Keratinocyte (primary cell): Measurements from ENCODE around the gene ANTXRL. TPM values are rescaled to one million over a fixed set of nuclear protein-coding genes. Genes with fewer than 3 reads are reported as not detected.

Source experiments
- DNase-seq: peaks from one replicate; pipeline ENCODE4 v3.0.0-alpha.2; 2011; ENCODE audit warnings: low read depth, missing footprints, low spot score
- FAIRE-seq: peaks from 2 replicates; lab custom pipeline; 2011; peaks lifted over from hg19 to GRCh38; lab: Jason Lieb, UNC
- H2AFZ ChIP-seq: 2 replicates; pipeline ENCODE4 v1.6.0; 2012; ENCODE audit warnings: low read length, control low read depth, inconsistent platforms; ENCODE audit not compliant: control insufficient read depth
- H3K27ac ChIP-seq: 2 replicates; pipeline ENCODE4 v1.5.1; 2011; ENCODE audit warnings: low read length; ENCODE audit not compliant: control insufficient read depth, insufficient read depth
- H3K27me3 ChIP-seq: 3 replicates; pipeline ENCODE4 v1.6.0; 2011; ENCODE audit warnings: low read length; ENCODE audit not compliant: control insufficient read depth, insufficient read depth; ENCODE audit errors: extremely low read depth
- H3K36me3 ChIP-seq, 2 experiments: 2 replicates in 1 of 2; 3 replicates in 1 of 2; pipeline ENCODE4 v1.5.1; 2011; ENCODE audit warnings: low read length in 2 of 2, mild to moderate bottlenecking in 1 of 2; ENCODE audit not compliant: control insufficient read depth in 2 of 2, insufficient read depth in 2 of 2; ENCODE audit errors: extremely low read depth in 1 of 2
- H3K4me1 ChIP-seq: 3 replicates; pipeline ENCODE4 v1.5.1; 2011; ENCODE audit warnings: low read length; ENCODE audit not compliant: control insufficient read depth, insufficient read depth; ENCODE audit errors: extremely low read depth
- H3K4me2 ChIP-seq: 3 replicates; pipeline ENCODE4 v1.6.0; 2011; ENCODE audit warnings: low read depth, low read length; ENCODE audit not compliant: control insufficient read depth, insufficient read depth; ENCODE audit errors: extremely low read depth
- H3K4me3 ChIP-seq, 3 experiments: fragments of 200-600 bp in 1 of 3; sonication (generic) in 1 of 3; 2 replicates in 2 of 3; 3 replicates in 1 of 3; pipeline ENCODE4 v1.5.1; 2011 to 2016; ENCODE audit warnings: low read length in 3 of 3, mild to moderate bottlenecking in 3 of 3, control low read depth in 2 of 3, inconsistent platforms in 1 of 3, low read depth in 1 of 3, mixed read lengths in 1 of 3, mixed run types in 1 of 3, moderate library complexity in 1 of 3; ENCODE audit not compliant: control insufficient read depth in 2 of 3, insufficient read depth in 2 of 3; ENCODE audit errors: extremely low read depth in 1 of 3
- H3K79me2 ChIP-seq: 2 replicates; pipeline ENCODE4 v1.6.0; 2012; ENCODE audit warnings: low read length; ENCODE audit not compliant: control insufficient read depth, insufficient read depth
- H3K9ac ChIP-seq: 3 replicates; pipeline ENCODE4 v1.6.0; 2011; ENCODE audit warnings: low read length; ENCODE audit not compliant: control insufficient read depth, insufficient read depth; ENCODE audit errors: extremely low read depth
- H3K9me1 ChIP-seq: 3 replicates; pipeline ENCODE4 v1.6.0; 2011; ENCODE audit warnings: low read length; ENCODE audit not compliant: control insufficient read depth, insufficient read depth; ENCODE audit errors: extremely low read depth
- H3K9me3 ChIP-seq: 2 replicates; pipeline ENCODE4 v1.5.1; 2012; ENCODE audit warnings: low read depth, low read length; ENCODE audit not compliant: control insufficient read depth
- H4K20me1 ChIP-seq: 3 replicates; pipeline ENCODE4 v1.6.0; 2011; ENCODE audit warnings: low read length; ENCODE audit not compliant: control insufficient read depth, insufficient read depth; ENCODE audit errors: extremely low read depth
- EZH2 ChIP-seq: IDR thresholded peaks from one replicate; pipeline ENCODE4 v1.6.1; 2012; ENCODE audit warnings: inconsistent platforms, mild to moderate bottlenecking, low read length, moderate library complexity
- dilution Hi-C: fragments of 300-500 bp; cut with MboI; formaldehyde crosslinking; loops from one replicate; pipeline ENCODE4 v1.7.0; 2020; ENCODE audit warnings: low sequenced_read_pairs; ENCODE audit not compliant: extremely low pct_ligation_motif_present
- polyA plus RNA-seq, 5 experiments: library from polyadenylated mRNA; depleted of rRNA in 3 of 5; stranded (reverse) in 3 of 5; stranded (forward) in 1 of 5; unstranded in 1 of 5; fragments of >200 nt; gene quantifications; 1 replicate in 1 of 5; 2 replicates in 3 of 5; 3 replicates in 1 of 5; pipeline versions ENCODE4 v1.2.1 to v1.2.3, GENCODE V29; 2011 to 2012; ENCODE audit warnings: missing spikeins in 2 of 5, low read depth in 1 of 5, low replicate concordance in 1 of 5
- TF ChIP-seq, protein P1 (sequence below), 3 experiments: IDR thresholded peaks in 1 of 3; conservative IDR thresholded peaks in 1 of 3; optimal IDR thresholded peaks in 1 of 3; 2 replicates in 2 of 3; 3 replicates in 1 of 3; pipeline versions ENCODE3 to v1.5.1; 2011; ENCODE audit warnings: low read length in 3 of 3, mild to moderate bottlenecking in 3 of 3, moderate library complexity in 2 of 3, control low read depth in 1 of 3, inconsistent platforms in 1 of 3; ENCODE audit not compliant: insufficient read depth in 2 of 3; ENCODE audit errors: extremely low read depth in 1 of 3

The ANTXRL gene
- polyA plus RNA-seq, 1 donor (not counting 4 experiments of a cell fraction or from before 2014, with no cell fraction given), result not detected

DNA sequence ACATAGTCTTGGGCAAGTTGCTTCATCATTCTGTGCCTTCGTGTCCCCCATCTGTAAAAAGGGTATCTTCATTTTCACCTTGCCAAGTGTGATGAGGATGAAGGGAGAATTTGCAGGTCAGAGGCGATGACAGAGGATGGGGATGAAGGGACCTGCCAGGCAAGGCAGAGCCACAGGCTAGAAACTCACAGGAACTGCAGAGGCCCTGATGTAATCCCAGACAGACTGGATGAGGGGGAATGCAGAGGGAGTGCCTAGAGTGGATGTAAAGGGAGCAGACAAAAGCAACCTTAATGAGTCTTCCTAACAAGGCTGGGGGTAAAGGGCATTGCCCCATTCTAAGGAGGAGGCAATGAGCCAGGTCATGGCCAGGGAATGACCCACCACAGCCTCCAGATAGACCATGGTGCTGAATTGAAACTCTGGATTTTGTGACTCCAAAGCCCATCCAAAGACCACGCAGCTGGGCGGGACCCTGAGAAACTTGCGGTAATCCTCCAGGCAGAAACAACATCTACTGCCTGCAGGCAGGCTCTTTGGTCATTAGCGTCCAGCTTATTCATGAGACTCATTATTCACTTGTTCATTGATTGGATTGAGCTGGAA lies 1.9 kb downstream of the ANTXRL start:
- H2AFZ ChIP-seq, result no peak overlapping the region
- TF ChIP-seq, protein P1, sequence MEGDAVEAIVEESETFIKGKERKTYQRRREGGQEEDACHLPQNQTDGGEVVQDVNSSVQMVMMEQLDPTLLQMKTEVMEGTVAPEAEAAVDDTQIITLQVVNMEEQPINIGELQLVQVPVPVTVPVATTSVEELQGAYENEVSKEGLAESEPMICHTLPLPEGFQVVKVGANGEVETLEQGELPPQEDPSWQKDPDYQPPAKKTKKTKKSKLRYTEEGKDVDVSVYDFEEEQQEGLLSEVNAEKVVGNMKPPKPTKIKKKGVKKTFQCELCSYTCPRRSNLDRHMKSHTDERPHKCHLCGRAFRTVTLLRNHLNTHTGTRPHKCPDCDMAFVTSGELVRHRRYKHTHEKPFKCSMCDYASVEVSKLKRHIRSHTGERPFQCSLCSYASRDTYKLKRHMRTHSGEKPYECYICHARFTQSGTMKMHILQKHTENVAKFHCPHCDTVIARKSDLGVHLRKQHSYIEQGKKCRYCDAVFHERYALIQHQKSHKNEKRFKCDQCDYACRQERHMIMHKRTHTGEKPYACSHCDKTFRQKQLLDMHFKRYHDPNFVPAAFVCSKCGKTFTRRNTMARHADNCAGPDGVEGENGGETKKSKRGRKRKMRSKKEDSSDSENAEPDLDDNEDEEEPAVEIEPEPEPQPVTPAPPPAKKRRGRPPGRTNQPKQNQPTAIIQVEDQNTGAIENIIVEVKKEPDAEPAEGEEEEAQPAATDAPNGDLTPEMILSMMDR (optimal IDR thresholded peaks at IDR 0.05 in 1 of 3, IDR thresholded peaks at IDR 0.05 in 1 of 3, conservative IDR thresholded peaks at IDR 0.05 in 1 of 3; ENCODE audit: extremely low read depth in 1 of 3, insufficient read depth in 2 of 3, low read length in 3 of 3), result no peak
- TF ChIP-seq EZH2, result no peak
- H3K27me3 ChIP-seq, result peaks cover 6% of the 10 kb centered on the region
- no peaks in the 10 kb centered on the region for H3K9me3 ChIP-seq
- FAIRE-seq (no peak), DNase-seq (no peak)
- no peak overlapping the region for H3K27ac ChIP-seq
- no peak overlapping the region for H3K4me3 ChIP-seq
- H3K4me1 ChIP-seq, result peaks cover 3% of the 10 kb centered on the region
- no peaks in the 10 kb centered on the region for H3K79me2 ChIP-seq
- no peak overlapping the region for H3K4me2 ChIP-seq
- no peaks in the 10 kb centered on the region for H3K36me3 ChIP-seq
- no peaks in the 10 kb centered on the region for H4K20me1 ChIP-seq
- no peak overlapping the region for H3K9ac ChIP-seq
- H3K9me1 ChIP-seq, result no peaks in the 10 kb centered on the region
- dilution Hi-C loops, result no loop called here

DNA sequence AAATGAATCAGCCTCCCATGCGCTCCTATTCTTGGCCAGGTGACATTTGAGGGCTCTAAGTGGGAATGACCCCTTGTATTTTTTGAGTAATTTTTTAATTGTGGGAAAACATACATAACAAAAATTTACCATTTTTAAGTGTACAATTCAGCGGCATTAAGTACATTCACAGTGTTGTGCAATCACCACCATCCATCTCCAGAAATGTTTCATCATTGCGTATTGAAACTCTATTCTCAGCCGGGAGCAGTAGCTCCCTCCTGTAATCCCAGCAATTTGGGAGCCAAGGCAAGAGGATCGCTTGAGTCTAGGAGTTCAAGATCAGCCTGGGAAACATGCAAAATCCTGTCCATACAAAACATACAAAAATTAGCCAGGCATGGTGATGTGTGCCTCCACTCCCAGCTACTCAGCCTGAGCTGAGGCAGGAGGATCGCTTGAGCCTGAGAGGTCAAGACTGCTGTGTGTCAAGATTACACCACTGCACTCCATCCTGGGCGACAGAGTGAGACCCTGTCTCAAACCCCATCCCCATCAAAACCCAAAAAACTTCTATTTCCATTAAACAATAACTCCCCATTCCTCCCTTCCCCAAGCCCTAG lies 2.5 kb downstream of the ANTXRL start:
- no peaks in the 10 kb centered on the region for H3K4me1 ChIP-seq
- FAIRE-seq, result no peak
- H3K27ac ChIP-seq, result no peak overlapping the region
- H3K4me3 ChIP-seq, result no peak overlapping the region
- TF ChIP-seq, protein P1 (optimal IDR thresholded peaks at IDR 0.05 in 1 of 3, IDR thresholded peaks at IDR 0.05 in 1 of 3, conservative IDR thresholded peaks at IDR 0.05 in 1 of 3; ENCODE audit: extremely low read depth in 1 of 3, insufficient read depth in 2 of 3, low read length in 3 of 3), result no peak
- no peak for TF ChIP-seq EZH2
- no peak overlapping the region for H2AFZ ChIP-seq
- H4K20me1 ChIP-seq, result no peaks in the 10 kb centered on the region
- no peak overlapping the region for H3K4me2 ChIP-seq
- peaks cover under 1% of the 10 kb centered on the region for H3K27me3 ChIP-seq
- H3K36me3 ChIP-seq, result no peaks in the 10 kb centered on the region
- H3K79me2 ChIP-seq, result no peaks in the 10 kb centered on the region
- H3K9me3 ChIP-seq, result no peaks in the 10 kb centered on the region
- no peak for DNase-seq
- no peaks in the 10 kb centered on the region for H3K9me1 ChIP-seq
- dilution Hi-C loops, result no loop called here
- no peak overlapping the region for H3K9ac ChIP-seq
